CD4-positive, alpha-beta T cell (primary cell): ENCODE data around the gene RNF126. TPM values are rescaled to one million over a fixed set of nuclear protein-coding genes. Genes with fewer than 3 reads are reported as not detected.
A peak's percentile ranks its signal among the peaks of the same experiment; 100 is the strongest.
"Not testable (repeated sequence)": the region's sequence is repeated elsewhere in the genome, so short reads cannot be mapped to it uniquely, and the experiment has no call there.

Experiments used
- ATAC-seq: fragments of 200-7000 bp; cut with Tn5 transposase; one replicate; pipeline ENCODE4 v1.10.0; 2022; ENCODE audit warnings: mild to moderate bottlenecking; ENCODE audit not compliant: poor library complexity
- CTCF ChIA-PET: fragments of 350-600 bp; sonication (Branson Sonifier 250); formaldehyde crosslinking; loops from one replicate; lab custom pipeline; 2021; ENCODE audit warnings: antibody characterized with exemption, inconsistent platforms; lab: Charles Lee
- POLR2A ChIA-PET: fragments of 350-600 bp; sonication (Branson Sonifier 250); formaldehyde crosslinking; loops from one replicate; lab custom pipeline; 2021; ENCODE audit warnings: antibody characterized with exemption, inconsistent platforms; lab: Charles Lee
- DNase-seq, 14 experiments: peaks; one replicate each; pipeline ENCODE4 v3.0.0-alpha.2; 2013 to 2020; ENCODE audit warnings: mixed read lengths in 2 of 14
- H3K27ac ChIP-seq, 2 donors: one replicate each; pipeline versions ENCODE4 v1.5.1 to v1.7.0; 2013; ENCODE audit warnings: low read length in 2 of 2, low read depth in 1 of 2, mild to moderate bottlenecking in 1 of 2
- H3K27me3 ChIP-seq, 2 experiments: 1 replicate in 1 of 2; 2 replicates in 1 of 2; pipeline versions ENCODE4 v1.6.1 to v1.7.0; 2013; ENCODE audit warnings: low read length in 2 of 2, control low read depth in 1 of 2, mild to moderate bottlenecking in 1 of 2, moderate library complexity in 1 of 2; ENCODE audit not compliant: insufficient read depth in 2 of 2, control insufficient read depth in 1 of 2
- H3K36me3 ChIP-seq: one replicate; pipeline ENCODE4 v1.6.1; 2013; ENCODE audit warnings: low read length, control low read depth; ENCODE audit not compliant: insufficient read depth
- H3K4me1 ChIP-seq: one replicate; pipeline ENCODE4 v1.6.1; 2013; ENCODE audit warnings: low read length, control low read depth; ENCODE audit not compliant: insufficient read depth
- H3K4me3 ChIP-seq: one replicate; pipeline ENCODE4 v1.5.1; 2013; ENCODE audit warnings: mild to moderate bottlenecking, low read length, moderate library complexity
- H3K9me3 ChIP-seq, 2 experiments: 1 replicate in 1 of 2; 2 replicates in 1 of 2; pipeline versions ENCODE4 v1.6.1 to v1.7.0; 2013; ENCODE audit warnings: low read length in 2 of 2, mild to moderate bottlenecking in 2 of 2, control low read depth in 1 of 2, moderate library complexity in 1 of 2; ENCODE audit not compliant: control insufficient read depth in 1 of 2, insufficient read depth in 1 of 2
- H3K27ac Mint-ChIP-seq: one replicate; pipeline ENCODE4 v1.8.0; 2020; ENCODE audit warnings: mixed read lengths
- H3K27me3 Mint-ChIP-seq: one replicate; pipeline ENCODE4 v1.8.0; 2021; ENCODE audit warnings: mixed read lengths
- H3K36me3 Mint-ChIP-seq: one replicate; pipeline ENCODE4 v1.8.0; 2021; ENCODE audit warnings: low read depth, mixed read lengths
- H3K4me1 Mint-ChIP-seq: one replicate; pipeline ENCODE4 v1.8.0; 2021; ENCODE audit warnings: low read depth, mixed read lengths
- H3K4me3 Mint-ChIP-seq: one replicate; pipeline ENCODE4 v1.8.0; 2020; ENCODE audit warnings: mild to moderate bottlenecking, mixed read lengths
- H3K9me3 Mint-ChIP-seq: one replicate; pipeline ENCODE4 v1.8.0; 2020; ENCODE audit warnings: mixed read lengths
- intact Hi-C, 2 experiments: fragments of 100-400 bp; cut with DNase I in 1 of 2; cut with micrococcal nuclease in 1 of 2; formaldehyde crosslinking; loops; one replicate each; pipeline versions ENCODE4 v1.15.1 to v1.9.0; 2023 to 2025; cut with DNase I, micrococcal nuclease
- total RNA-seq, 174 experiments: library from RNA in 2 of 174; stranded (reverse) in 2 of 174; gene quantifications; one replicate each; pipeline ENCODE4 v1.2.3 and lab custom pipeline; 2021 to 2026
- TF ChIP-seq, protein P1 (sequence below): fragments of 200-600 bp; IDR thresholded peaks from one replicate; pipeline ENCODE4 v1.8.0; 2022; ENCODE audit warnings: antibody characterized with exemption, mild to moderate bottlenecking

The RNF126 gene
- total RNA-seq, 2 experiments from 2014 or later, result 112 to 119 TPM

DNA sequence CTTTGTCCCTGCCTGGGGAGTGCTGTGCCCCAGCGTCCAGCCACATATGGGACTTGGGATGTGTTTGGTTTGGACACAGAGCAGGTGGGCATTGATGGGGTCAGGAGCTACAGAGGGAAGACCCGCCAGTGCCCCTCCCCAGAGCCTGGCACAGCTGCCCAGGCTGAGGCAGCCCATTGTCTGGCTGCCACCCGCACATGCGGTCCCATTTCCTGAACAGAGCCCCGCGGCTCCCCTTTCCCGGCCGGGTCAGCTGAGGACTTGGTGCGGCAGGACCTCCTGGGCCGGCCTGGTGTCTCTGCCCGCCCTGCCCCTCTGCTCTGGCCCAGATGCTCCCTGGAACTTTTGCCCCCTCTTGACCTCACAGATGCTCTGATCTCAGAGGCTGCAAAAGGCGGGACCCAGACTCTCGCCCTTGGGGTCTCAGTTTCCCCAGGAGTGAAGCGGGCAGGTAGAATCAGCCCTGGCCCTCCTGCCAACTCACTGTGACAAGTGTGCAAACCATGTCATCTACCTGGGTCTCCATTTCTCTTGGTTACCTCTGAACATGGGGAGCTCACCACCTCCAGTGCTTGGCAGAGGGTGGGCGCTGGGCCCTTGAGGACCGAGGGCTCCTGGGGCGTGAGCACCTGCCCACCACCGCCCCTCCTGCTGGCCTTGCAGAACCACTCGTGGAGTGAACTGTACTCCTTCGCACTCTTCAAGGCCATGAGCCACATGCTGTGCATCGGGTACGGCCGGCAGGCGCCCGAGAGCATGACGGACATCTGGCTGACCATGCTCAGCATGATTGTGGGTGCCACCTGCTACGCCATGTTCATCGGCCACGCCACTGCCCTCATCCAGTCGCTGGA, 55.5 kb downstream of the RNF126 start:
- no peak for ATAC-seq
- CTCF ChIA-PET, result no interaction called here
- TF ChIP-seq, protein P1, sequence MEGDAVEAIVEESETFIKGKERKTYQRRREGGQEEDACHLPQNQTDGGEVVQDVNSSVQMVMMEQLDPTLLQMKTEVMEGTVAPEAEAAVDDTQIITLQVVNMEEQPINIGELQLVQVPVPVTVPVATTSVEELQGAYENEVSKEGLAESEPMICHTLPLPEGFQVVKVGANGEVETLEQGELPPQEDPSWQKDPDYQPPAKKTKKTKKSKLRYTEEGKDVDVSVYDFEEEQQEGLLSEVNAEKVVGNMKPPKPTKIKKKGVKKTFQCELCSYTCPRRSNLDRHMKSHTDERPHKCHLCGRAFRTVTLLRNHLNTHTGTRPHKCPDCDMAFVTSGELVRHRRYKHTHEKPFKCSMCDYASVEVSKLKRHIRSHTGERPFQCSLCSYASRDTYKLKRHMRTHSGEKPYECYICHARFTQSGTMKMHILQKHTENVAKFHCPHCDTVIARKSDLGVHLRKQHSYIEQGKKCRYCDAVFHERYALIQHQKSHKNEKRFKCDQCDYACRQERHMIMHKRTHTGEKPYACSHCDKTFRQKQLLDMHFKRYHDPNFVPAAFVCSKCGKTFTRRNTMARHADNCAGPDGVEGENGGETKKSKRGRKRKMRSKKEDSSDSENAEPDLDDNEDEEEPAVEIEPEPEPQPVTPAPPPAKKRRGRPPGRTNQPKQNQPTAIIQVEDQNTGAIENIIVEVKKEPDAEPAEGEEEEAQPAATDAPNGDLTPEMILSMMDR, result no peak
- no peaks in the 10 kb centered on the region for H3K27me3 Mint-ChIP-seq
- POLR2A ChIA-PET, result no interaction called here
- H3K4me1 Mint-ChIP-seq, result peaks cover 22% of the 10 kb centered on the region
- Histone ChIP-seq H3K27ac (no peak overlapping the region), H3K4me3 (no peak overlapping the region), H3K9me3 (peaks cover 0 to 4% of the 10 kb centered on the region in 2 experiments), H3K27me3 (no peaks in the 10 kb centered on the region), H3K36me3 (no peaks in the 10 kb centered on the region), H3K4me1 (peaks cover 46% of the 10 kb centered on the region)
- intact Hi-C loops, result no loop called here
- no peak for DNase-seq
- no peaks in the 10 kb centered on the region for H3K9me3 Mint-ChIP-seq
- no peak overlapping the region for H3K27ac Mint-ChIP-seq
- no peaks in the 10 kb centered on the region for H3K36me3 Mint-ChIP-seq
- H3K4me3 Mint-ChIP-seq, result no peak overlapping the region

DNA sequence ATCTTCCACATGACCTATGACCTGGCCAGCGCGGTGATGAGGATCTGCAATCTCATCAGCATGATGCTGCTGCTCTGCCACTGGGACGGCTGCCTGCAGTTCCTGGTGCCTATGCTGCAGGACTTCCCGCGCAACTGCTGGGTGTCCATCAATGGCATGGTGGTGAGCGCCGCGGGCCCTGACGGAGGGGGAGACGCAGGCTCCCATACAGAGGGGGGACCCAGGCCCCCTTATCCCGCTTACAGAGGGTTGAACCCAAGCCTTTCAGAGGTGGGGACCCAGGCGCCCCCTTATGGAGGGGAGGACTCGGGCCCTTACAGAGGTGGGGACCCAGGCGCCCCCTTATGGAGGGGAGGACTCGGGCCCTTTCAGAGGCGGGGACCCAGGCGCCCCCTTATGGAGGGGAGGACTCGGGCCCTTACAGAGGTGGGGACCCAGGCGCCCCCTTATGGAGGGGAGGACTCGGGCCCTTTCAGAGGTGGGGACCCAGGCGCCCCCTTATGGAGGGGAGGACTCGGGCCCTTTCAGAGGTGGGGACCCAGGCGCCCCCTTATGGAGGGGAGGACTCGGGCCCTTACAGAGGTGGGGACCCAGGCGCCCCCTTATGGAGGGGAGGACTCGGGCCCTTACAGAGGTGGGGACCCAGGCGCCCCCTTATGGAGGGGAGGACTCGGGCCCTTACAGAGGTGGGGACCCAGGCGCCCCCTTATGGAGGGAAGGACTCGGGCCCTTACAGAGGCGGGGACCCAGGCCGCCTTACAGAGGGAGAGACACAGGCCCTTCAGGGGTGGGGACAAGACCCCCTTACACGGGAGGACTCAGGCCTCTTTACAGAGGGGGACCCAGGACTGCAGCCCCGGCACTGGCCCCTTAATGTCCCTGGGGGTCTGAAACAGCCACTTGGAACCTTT, 57.7 kb downstream of the RNF126 start:
- H3K36me3 ChIP-seq, POLR2A ChIA-PET, H3K27ac Mint-ChIP-seq, intact Hi-C loops, ATAC-seq, H3K4me1 Mint-ChIP-seq, H3K27me3 ChIP-seq, H3K9me3 ChIP-seq, H3K36me3 Mint-ChIP-seq, H3K4me3 ChIP-seq, H3K4me3 Mint-ChIP-seq, H3K9me3 Mint-ChIP-seq, H3K27me3 Mint-ChIP-seq, H3K27ac ChIP-seq: not testable (repeated sequence)
- CTCF ChIA-PET, result interaction anchor here (1.4 kb wide), 1 partner anchor 21 kb away, joined by 3 read pairs; no protein-coding TSS in a partner anchor
- peaks cover 29% of the 10 kb centered on the region for H3K4me1 ChIP-seq
- peak in 1 of 14 experiments; percentile 54 for DNase-seq

DNA sequence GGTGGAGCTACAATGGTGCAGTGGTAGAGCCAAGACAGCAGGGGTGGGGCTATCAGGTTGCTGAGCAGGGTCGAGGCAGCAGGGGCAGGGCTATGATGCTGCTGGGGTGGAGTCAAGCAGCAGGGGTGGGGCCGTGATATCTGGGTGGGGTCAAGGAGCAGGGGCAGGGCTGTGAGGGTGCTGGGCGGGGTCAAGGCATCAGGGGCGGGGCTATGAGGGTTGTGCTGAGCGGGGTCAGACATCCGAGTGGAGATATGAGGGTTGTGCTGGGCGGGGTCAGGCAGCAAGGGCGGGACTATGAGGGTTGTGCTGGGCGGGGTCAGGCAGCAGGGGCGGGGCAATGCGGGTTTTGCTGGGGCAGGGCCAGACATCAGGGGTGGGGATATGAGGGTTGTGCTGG, 58.7 kb downstream of the RNF126 start:
- no peak overlapping the region for H3K27ac Mint-ChIP-seq
- H3K4me1 Mint-ChIP-seq, result no peaks in the 10 kb centered on the region
- H3K9me3 Mint-ChIP-seq, result no peaks in the 10 kb centered on the region
- Histone ChIP-seq H3K9me3 (peaks cover 0 to 8% of the 10 kb centered on the region in 2 experiments), H3K27me3 (no peaks in the 10 kb centered on the region), H3K4me3 (no peak overlapping the region), H3K27ac (no peak overlapping the region), H3K36me3 (no peaks in the 10 kb centered on the region), H3K4me1 (peaks cover 19% of the 10 kb centered on the region)
- intact Hi-C loops, result no loop called here
- H3K4me3 Mint-ChIP-seq, result no peak overlapping the region
- POLR2A ChIA-PET, result no interaction called here
- ATAC-seq, result peak; percentile 74
- TF ChIP-seq, protein P1, result no peak
- H3K36me3 Mint-ChIP-seq, result no peaks in the 10 kb centered on the region
- H3K27me3 Mint-ChIP-seq, result no peaks in the 10 kb centered on the region
- peak in 5 of 14 experiments; percentile 16 to 75 (median 37) for DNase-seq
- CTCF ChIA-PET, result no interaction called here

DNA sequence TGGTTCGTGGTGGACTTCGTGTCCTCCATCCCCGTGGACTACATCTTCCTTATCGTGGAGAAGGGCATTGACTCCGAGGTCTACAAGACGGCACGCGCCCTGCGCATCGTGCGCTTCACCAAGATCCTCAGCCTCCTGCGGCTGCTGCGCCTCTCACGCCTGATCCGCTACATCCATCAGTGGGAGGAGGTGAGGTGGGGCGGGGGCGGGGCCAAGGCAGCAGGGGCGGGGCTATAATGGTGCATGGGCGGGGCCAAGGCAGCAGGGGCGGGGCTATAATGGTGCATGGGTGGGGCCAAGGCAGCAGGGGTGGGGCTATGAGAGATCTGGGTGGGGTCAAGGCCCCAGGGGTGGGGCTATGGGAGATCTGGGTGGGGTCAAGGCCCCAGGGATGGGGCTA, 59.2 kb downstream of the RNF126 start:
- H3K27ac ChIP-seq, H3K36me3 ChIP-seq, CTCF ChIA-PET, H3K9me3 Mint-ChIP-seq, H3K36me3 Mint-ChIP-seq, H3K4me3 Mint-ChIP-seq, H3K27me3 ChIP-seq, H3K4me3 ChIP-seq, POLR2A ChIA-PET, H3K27ac Mint-ChIP-seq, H3K27me3 Mint-ChIP-seq, H3K4me1 Mint-ChIP-seq, intact Hi-C loops, H3K9me3 ChIP-seq: not testable (repeated sequence)
- DNase-seq, result peak in 1 of 14 experiments; percentile 55
- peaks cover 13% of the 10 kb centered on the region for H3K4me1 ChIP-seq
- peak; percentile 60 for ATAC-seq

DNA sequence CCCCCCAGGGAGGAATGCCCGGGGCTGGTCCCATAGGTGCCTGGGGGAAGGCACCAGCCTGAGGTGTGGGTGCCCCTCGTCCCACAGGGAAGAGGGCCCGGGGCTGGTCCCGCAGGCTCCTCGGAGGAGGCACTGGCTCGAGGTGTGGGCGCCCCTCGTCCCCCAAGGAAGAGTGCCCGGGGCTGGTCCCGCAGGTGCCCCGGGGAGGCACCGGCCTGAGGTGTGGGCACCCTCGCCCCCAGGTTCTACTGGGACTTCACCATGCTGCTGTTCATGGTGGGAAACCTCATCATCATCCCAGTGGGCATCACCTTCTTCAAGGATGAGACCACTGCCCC, 59.7 kb downstream of the RNF126 start:
- H3K36me3 Mint-ChIP-seq, H3K4me1 Mint-ChIP-seq, H3K27ac ChIP-seq, H3K27me3 ChIP-seq, H3K4me1 ChIP-seq, H3K9me3 Mint-ChIP-seq, H3K9me3 ChIP-seq, H3K27me3 Mint-ChIP-seq, POLR2A ChIA-PET, H3K36me3 ChIP-seq, H3K4me3 Mint-ChIP-seq, H3K4me3 ChIP-seq, H3K27ac Mint-ChIP-seq, intact Hi-C loops, ATAC-seq, CTCF ChIA-PET, DNase-seq: not testable (repeated sequence)
